ENCODE measurements around the gene MSH5. TPM values are rescaled to one million over a fixed set of nuclear protein-coding genes. Genes with fewer than 3 reads are reported as not detected.
A peak's percentile ranks its signal among the peaks of the same experiment; 100 is the strongest.
"Not testable (repeated sequence)": the region's sequence is repeated elsewhere in the genome, so short reads cannot be mapped to it uniquely, and the experiment has no call there.

MSH5 gene
- total and polyA plus RNA-seq, 2 of the 13 experiments (the other 11 are each of a cell fraction or from before 2014, with no cell fraction given): 10.2 to 38.7 TPM

- DNase-seq (ENCODE audit: low spot score); intact Hi-C loops (cut with micrococcal nuclease; ENCODE audit: unreplicated experiment); CTCF ChIA-PET (ENCODE audit: low intra/inter-chr PET ratio, low total read pairs); H4K20me1 ChIP-seq (ENCODE audit: insufficient read depth, low read length); H2AFZ ChIP-seq (ENCODE audit: low read length); FAIRE-seq; H3K4me2 ChIP-seq (ENCODE audit: low read depth, low read length); BruUV-seq (replicated peaks); H3K27me3 ChIP-seq (ENCODE audit: control insufficient read depth in 1 of 2, insufficient read depth in 2 of 2, low read length in 2 of 2); H3K9me3 ChIP-seq (ENCODE audit: low read length); ATAC-seq; H3K9ac ChIP-seq (ENCODE audit: insufficient read depth, low read depth, low read length); in situ Hi-C loops (cut with HindIII; ENCODE audit: extremely low pct_ligation_motif_present, low pct_unique_long_range_greater_than_20kb); H3K4me3 ChIP-seq (replicated peaks in 1 of 3; ENCODE audit: insufficient read depth in 1 of 3, low read depth in 2 of 3, low read length in 3 of 3); H3K27ac ChIP-seq (ENCODE audit: extremely low read length, insufficient read depth, low read length): not testable (repeated sequence)
- H3K36me3 ChIP-seq (replicated peaks in 1 of 2; ENCODE audit: control insufficient read depth in 1 of 2, insufficient read depth in 2 of 2, low read length in 2 of 2): peaks cover 0 to 20% of the 10 kb centered on the region in 2 experiments; a peak in 3 of 5 replicates
- TF ChIP-seq ZNF121 (CRISPR knock-in tag; IDR thresholded peaks at IDR 0.05) (peak; percentile 66), ZNF770 (CRISPR knock-in tag; IDR thresholded peaks at IDR 0.05) (peak; percentile 61; the same call in 1 of the 2 replicates)
- POLR2A ChIA-PET: interaction anchor here (0.9 to 1.4 kb wide), 2 partner anchors 26 to 61 kb away, joined by 5 read pairs; partner anchors contain the start of genes HSPA1B and NEU1
- 93% methylated on average over 8 of the region's 8 CpGs for WGBS (ENCODE audit: low lambda C conversion rate)
- H3K79me2 ChIP-seq (ENCODE audit: insufficient read depth, low read length): peaks cover 10% of the 10 kb centered on the region
- H3K4me1 ChIP-seq (ENCODE audit: insufficient read depth, low read length): peaks cover 14% of the 10 kb centered on the region
Measured at GRCh38 chr6:31801031-31801927, 61.5 kb downstream of the MSH5 start.

GRCh38 chr6:31805939-31806469, 66.2 kb downstream of the MSH5 start:
- peaks cover 37% of the 10 kb centered on the region for H3K4me1 ChIP-seq (ENCODE audit: insufficient read depth, low read length)
- no peak overlapping the region for H2AFZ ChIP-seq (ENCODE audit: low read length)
- peak overlapping the region; percentile 83 for H3K4me2 ChIP-seq (ENCODE audit: low read depth, low read length)
- no peak for FAIRE-seq
- H3K9me3 ChIP-seq (ENCODE audit: low read length): no peaks in the 10 kb centered on the region
- 16% methylated on average over 7 of the region's 7 CpGs for WGBS (ENCODE audit: low lambda C conversion rate)
- DNase-seq (ENCODE audit: low spot score): no peak
- H4K20me1 ChIP-seq (ENCODE audit: insufficient read depth, low read length): no peaks in the 10 kb centered on the region
- ChIA-PET CTCF (ENCODE audit: low intra/inter-chr PET ratio, low total read pairs) (interaction anchor here (1.0 kb wide), 1 partner anchor 10 kb away, joined by 3 read pairs; the partner anchor contains the start of gene VARS1), POLR2A (interaction anchor here (0.9 to 5.9 kb wide), 31 partner anchors 8 to 1166 kb away, joined by 3 to 107 read pairs (median 7); partner anchors contain the start of genes AIF1, BAG6, C6orf47 and CFB)
- peak overlapping the region; percentile 94 for H3K27ac ChIP-seq (ENCODE audit: extremely low read length, insufficient read depth, low read length)
- H3K9ac ChIP-seq (ENCODE audit: insufficient read depth, low read depth, low read length): peak overlapping the region; percentile 94
- H3K36me3 ChIP-seq (replicated peaks in 1 of 2; ENCODE audit: control insufficient read depth in 1 of 2, insufficient read depth in 2 of 2, low read length in 2 of 2): peaks cover 0 to 9% of the 10 kb centered on the region in 2 experiments; a peak in 3 of 5 replicates
- TSS peak; percentile 87 for BruUV-seq (replicated peaks)
- peaks cover 11% of the 10 kb centered on the region for H3K79me2 ChIP-seq (ENCODE audit: insufficient read depth, low read length)
- intact Hi-C loops (cut with micrococcal nuclease; ENCODE audit: unreplicated experiment) (loop anchor here (5.0 kb wide), 1 partner anchor 69 kb away; the partner anchor contains the start of gene CLIC1), in situ Hi-C loops (cut with HindIII; ENCODE audit: extremely low pct_ligation_motif_present, low pct_unique_long_range_greater_than_20kb) (no loop called here)
- ATAC-seq: peak; percentile 39
- H3K27me3 ChIP-seq (ENCODE audit: control insufficient read depth in 1 of 2, insufficient read depth in 2 of 2, low read length in 2 of 2): no peaks in the 10 kb centered on the region
- H3K4me3 ChIP-seq (replicated peaks in 1 of 3; ENCODE audit: insufficient read depth in 1 of 3, low read depth in 2 of 3, low read length in 3 of 3): peak overlapping the region; percentile 82 to 90 (median 84)
- no peak for TF ChIP-seq PRPF4 (IDR thresholded peaks at IDR 0.05; ENCODE audit: low read depth, low read length, poor library complexity, severe bottlenecking)
- TF ChIP-seq SP2 (CRISPR knock-in tag; IDR thresholded peaks at IDR 0.05): no peak
- TF ChIP-seq ZNF619 (CRISPR knock-in tag; IDR thresholded peaks at IDR 0.05): 0 out of 2 replicates have a peak, but pooled peaks have one; percentile 24
- peak; percentile 34; the same call in 1 of the 2 replicates for TF ChIP-seq ZNF83 (CRISPR knock-in tag; IDR thresholded peaks at IDR 0.05; ENCODE audit: borderline replicate concordance)
- no peak for TF ChIP-seq PRMT3 (CRISPR knock-in tag; IDR thresholded peaks at IDR 0.05; ENCODE audit: borderline replicate concordance, low read depth)
- TF ChIP-seq SP140L (CRISPR knock-in tag; IDR thresholded peaks at IDR 0.05; ENCODE audit: borderline replicate concordance): 0 out of 2 replicates have a peak, but pooled peaks have one; percentile 29
- TF ChIP-seq, protein P1, sequence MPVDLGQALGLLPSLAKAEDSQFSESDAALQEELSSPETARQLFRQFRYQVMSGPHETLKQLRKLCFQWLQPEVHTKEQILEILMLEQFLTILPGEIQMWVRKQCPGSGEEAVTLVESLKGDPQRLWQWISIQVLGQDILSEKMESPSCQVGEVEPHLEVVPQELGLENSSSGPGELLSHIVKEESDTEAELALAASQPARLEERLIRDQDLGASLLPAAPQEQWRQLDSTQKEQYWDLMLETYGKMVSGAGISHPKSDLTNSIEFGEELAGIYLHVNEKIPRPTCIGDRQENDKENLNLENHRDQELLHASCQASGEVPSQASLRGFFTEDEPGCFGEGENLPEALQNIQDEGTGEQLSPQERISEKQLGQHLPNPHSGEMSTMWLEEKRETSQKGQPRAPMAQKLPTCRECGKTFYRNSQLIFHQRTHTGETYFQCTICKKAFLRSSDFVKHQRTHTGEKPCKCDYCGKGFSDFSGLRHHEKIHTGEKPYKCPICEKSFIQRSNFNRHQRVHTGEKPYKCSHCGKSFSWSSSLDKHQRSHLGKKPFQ (CRISPR knock-in tag; IDR thresholded peaks at IDR 0.05; ENCODE audit: insufficient replicate concordance): peak; percentile 76
- no peak for TF ChIP-seq ZNF431 (CRISPR knock-in tag; IDR thresholded peaks at IDR 0.05; ENCODE audit: borderline replicate concordance, low read depth)
- TF ChIP-seq ZFYVE20 (CRISPR knock-in tag; IDR thresholded peaks at IDR 0.05; ENCODE audit: borderline replicate concordance, low read depth): no peak

Data from HepG2 (cell line).